ACHN (cell line): ENCODE data around the gene SMC5.
A peak's percentile ranks its signal among the peaks of the same experiment; 100 is the strongest.
"Not testable (repeated sequence)": the region's sequence is repeated elsewhere in the genome, so short reads cannot be mapped to it uniquely, and the experiment has no call there.

ENCODE experiments used
- DNase-seq: peaks from one replicate; pipeline ENCODE4 v3.0.0-alpha.2; 2015
- in situ Hi-C: cut with HindIII; loops from 2 replicates; pipeline ENCODE4 v1.10.0; 2017; ENCODE audit warnings: low sequenced_read_pairs, low pct_ligation_motif_present, low pct_unique_long_range_greater_than_20kb

Gene SMC5

DNA sequence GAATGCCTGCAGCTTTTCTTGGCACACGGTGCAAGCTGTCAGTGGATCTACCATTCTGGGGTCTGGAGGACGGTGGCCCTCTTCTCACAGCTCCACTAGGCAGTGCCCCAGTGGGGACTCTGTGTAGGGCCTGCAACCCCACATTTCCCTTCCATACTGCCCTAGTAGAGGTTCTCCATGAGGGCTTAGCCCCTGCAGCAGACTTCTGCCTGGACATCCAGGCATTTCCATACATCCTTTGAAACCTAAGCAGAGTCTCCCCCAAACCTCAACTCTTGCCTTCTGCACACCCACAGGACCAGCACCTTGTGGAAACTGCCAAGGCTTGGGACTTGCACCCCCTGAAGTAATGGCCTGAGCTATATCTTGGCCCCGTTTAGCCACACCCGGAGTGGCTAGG is 69.8 kb downstream of the SMC5 start:
- in situ Hi-C loops, result loop anchor here (25.0 kb wide), 1 partner anchor 284 kb away; no protein-coding TSS in a partner anchor
- DNase-seq, result not testable (repeated sequence)

DNA sequence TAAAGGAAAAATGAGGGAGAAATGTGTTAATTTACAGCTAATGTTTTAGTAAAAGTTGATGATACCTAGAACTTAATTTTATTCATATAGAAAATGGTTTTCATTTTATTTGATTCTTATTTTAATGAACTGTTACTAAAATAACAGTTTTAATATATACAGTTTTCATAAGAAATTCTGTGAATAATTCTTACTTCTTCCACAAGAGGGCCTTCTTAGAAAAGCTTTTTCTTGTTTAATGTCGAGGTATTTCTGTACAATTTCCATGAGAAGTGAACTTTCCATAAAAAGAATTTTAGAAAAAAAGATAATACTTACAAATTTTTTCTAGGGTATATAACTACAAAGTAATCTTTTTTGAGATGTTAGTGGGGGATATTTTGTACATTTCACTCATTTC is 81.8 kb downstream of the SMC5 start:
- peak; percentile 48 for DNase-seq
- in situ Hi-C loops, result loop anchor here (25.0 kb wide), 1 partner anchor 272 kb away; no protein-coding TSS in a partner anchor

DNA sequence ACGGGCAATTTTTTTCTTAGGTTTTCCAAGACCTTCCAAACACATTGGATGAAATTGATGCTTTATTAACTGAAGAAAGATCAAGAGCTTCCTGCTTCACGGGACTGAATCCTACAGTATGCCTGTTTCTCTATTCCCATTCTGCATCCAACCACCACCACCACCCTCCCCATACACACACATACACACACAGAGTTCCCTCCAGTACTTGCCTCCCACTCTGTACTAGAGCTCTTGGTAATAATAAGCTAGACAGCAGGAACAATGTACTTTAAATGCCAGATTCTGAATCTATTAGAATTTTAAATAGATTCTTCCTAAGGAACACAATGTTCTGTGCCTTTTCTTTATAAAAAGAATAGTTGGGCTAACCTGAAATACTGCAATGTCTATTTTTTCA is 88.3 kb downstream of the SMC5 start:
- in situ Hi-C loops, result loop anchor here (25.0 kb wide), 1 partner anchor 265 kb away; no protein-coding TSS in a partner anchor
- DNase-seq, result no peak

DNA sequence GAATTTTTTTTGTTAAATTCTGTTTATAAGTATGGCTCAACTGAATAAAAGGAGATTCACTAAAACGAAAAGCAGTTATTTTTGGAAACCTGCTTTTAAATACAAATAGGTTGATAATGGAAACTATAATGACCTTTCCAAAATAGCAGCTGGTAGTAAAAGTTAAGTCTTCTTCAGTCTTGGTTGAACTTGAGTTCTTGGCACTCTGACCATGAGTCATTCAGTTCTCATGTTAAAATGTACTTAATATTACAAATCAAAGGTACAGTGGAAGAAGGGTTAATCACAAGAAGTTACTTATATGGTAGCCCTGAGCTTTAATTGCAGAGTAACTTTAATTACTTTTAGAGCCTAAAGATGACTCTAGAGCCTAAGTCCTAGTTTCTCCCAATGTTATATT is 93.6 kb downstream of the SMC5 start:
- DNase-seq, result no peak
- in situ Hi-C loops, result no loop called here

DNA sequence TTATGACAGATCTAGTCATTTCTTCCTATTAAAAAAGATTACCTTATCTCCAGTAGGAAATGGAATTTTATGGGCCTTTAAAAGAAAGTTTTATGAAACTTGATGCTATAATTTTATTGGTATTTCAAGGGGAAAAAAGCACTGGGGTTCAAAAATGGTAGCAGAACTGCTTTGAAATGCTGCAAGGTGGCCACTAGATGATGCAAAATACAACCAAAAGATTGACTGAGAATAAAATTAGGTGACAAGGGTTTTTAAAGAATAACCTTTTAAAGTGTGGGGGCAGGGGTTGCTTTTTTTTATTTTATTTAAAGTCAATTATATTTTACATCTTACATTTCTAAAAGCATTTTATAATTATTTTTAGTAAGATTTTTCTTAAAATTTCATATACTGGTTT is 94.0 kb downstream of the SMC5 start:
- in situ Hi-C loops, result no loop called here
- peak; percentile 10 for DNase-seq

DNA sequence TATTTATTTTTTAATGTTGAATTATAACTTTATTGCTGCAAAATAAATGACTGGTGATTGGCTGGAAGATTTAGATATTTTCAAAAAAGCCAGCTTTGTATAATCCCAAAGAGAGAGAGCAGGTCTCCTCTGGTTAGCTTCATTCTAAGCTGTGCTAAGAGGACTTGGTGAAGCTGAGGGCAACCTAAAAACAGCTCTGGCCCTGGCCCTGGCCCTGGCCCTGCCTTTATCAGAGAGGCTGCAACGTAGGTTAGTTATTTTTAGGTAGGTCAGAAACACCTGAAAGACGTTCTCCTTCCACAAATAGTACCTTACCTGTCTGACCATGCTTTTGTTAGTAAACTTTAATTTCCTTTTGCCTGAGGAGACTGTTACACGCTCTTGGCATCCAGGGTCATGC is 97.0 kb downstream of the SMC5 start:
- in situ Hi-C loops, result no loop called here

DNA sequence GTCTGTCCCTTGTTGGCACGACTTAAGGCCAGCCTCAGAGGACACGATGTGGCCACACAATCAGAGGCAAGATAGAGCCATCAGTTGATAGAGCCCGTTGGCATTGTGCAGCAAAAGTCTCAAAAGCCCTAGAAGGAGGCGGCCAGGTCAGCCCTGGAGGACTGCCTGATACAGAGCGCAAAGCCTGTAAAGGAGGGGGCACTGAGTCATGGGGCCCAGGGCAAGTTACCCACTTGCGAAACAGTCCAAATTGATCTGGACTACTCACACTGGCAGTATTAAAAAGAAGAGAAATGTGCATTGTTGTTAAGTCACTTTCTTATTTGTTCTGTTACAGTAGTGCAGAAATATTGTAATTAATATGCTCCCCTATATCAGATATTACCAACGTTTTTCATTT is 104.2 kb downstream of the SMC5 start:
- in situ Hi-C loops, result no loop called here
- DNase-seq, result no peak

More for the DNA sequence above, 97.0 kb downstream of the SMC5 start:
- no peak for DNase-seq

DNA sequence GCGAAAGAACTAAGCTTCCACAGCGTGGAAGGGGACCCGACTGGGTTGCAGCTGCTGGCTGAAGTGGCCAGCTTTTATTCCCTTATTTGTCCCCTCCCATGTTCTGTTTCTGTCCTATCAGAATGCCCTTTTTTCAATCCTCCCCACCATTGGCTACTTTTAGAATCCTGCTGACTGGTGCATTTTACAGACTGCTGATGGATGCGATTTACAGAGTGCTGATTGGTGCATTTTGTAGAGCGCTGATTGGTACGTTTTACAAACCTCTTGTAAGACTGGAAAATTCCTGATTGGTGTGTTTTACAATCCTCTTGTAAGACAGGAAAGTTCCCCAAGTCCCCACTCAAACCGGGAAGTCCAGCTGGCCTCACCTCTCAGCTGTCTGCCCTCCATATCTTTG is 105.0 kb downstream of the SMC5 start:
- in situ Hi-C loops, result no loop called here
- DNase-seq, result no peak

DNA sequence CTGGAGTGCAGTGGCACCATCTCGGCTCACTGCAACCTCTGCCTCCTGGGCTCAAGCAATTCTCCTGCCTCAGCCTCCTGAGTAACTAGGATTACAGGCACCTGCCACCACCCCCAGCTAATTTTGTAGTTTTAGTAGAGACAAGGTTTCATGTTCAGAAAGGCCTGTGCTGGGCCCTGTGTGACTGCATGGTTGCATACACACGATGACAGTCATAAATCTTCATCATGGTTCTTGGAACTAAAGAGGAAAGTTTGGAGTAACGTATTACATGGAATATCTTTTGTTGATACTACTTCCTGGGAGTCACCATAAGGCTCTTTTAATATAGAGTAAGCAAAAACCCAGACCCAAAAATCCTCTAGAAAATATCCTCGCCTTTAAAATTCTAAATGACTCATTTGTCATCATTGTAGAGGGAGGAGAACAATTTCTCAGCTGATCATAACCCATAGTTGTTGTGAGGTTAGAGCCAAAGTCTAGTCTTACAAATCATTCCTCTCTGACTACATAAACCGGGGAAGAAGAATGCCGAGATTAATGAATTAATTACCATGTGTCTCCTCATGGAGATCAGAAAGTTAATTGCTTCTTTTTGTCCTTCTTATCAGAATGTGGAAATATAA is 108.6 kb downstream of the SMC5 start:
- DNase-seq, result no peak
- in situ Hi-C loops, result no loop called here

DNA sequence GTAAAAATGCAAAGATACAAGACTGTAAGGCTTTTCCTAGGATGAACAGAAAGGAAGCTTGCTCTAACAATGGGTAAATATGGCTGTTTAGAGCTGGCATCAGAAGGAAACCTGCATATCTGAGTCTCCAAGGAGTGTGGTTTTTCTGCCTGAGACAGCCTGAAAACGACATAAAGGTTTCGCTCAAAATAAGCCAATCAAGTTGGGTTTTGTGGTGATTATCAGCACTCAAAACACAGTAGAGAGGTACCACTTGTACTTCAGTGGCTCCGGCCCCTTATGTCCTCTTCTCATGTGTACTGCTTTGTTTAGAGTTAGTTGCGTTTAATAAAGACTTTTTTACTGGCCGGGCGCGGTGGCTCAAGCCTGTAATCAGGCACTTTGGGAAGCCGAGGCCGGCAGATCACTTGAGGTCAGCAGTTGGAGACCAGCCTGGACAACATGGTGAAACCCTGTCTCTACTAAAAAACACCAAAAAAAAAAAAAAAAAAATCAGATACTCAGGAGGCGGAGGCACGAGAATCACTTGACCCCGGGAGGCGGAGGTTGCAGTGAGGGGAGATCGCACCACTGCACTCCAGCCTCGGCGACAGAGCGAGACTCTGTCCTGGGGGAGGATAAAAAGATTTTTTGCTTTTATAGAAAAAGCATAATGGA is 116.3 kb downstream of the SMC5 start:
- DNase-seq, result no peak
- in situ Hi-C loops, result no loop called here

DNA sequence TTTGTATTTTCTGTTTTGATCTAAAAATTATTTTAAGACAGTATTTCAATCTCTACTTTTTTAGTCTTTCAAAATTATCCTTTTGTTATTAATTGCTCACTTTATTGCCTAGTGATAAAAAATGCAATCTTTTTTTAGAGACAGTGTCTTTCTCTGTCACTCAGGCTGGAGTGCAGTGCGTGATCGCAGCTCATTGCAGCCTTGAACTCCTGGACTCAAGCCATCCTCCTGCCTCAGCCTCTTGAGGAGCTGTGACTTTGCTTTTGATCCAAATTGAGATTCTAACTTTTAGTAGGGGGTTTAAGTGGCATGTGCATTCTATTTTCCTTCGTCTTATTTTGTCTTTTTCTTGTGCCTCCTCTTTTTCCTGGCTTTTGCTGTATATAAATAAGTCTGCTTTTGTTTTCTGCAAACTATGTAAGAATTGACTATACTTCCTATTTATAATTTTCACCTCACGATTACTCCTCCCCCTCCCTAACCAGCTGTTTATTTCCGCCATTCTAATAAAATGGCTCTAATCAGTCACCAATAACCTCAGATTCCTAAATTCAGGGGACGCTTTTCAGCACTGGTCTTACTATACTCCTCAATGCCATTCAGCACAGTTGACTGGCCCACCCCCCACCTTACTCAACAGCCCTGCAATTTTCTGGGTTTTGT is 123.4 kb downstream of the SMC5 start:
- no peak for DNase-seq
- in situ Hi-C loops, result no loop called here

DNA sequence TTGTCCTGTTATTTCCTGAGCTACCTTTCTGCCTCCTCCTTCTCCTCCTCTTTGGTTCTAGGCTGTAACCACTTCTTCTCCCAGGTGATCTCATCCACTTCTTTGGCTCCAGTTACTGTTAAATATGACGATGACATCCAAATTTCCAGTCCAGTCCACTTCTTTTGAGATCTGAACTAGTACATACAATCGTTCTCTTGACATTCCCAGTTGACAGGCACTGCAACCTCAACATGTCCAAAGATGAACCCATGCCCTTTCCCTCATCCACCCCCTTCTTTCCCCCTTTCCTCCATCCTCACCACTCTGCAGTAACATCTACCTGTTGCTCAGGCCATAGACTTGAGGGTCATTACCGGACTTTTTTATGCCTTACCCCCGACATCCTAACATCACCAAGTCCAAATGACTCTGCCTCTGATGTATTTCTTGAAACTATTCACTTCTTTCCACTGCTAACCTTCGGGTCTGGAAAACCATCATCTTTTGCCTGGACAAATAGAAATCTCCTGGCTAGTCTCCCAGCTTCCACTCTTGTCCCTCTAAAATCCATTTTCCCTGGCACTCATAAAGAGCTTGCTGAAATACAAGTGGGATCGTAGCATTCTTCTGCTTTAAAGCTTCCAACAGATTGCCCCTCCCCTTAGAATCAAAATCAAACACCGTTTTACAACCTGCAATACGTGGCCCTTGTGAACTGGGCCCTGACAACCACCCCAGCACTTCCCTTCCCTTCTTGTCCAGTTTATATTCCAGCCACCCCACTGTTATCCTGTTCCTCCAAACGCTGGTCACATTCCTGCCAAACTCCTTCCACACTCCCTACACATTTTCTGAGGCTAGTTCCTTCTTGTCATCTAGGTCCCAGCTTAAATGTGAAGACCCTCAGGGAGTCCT is 124.2 kb downstream of the SMC5 start:
- in situ Hi-C loops, result no loop called here
- no peak for DNase-seq

DNA sequence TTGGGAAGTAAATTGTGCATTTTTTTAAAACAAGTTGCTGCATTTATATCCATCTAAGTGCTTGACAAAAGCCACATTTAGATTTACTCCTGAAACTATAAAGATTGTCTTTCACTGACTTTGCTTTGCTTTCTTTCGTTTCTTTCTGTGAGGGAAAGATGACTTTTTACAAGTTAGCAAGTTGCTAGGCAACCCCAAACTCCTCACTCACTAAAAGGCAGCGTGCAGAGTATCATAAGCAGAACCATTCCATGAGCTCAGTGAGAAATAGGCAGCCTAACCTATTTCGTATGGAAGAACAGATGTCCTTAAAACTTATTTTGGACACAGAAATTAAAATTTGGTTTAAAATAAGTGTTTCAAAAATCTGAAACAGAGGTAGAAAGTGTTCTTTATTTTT is 126.6 kb downstream of the SMC5 start:
- in situ Hi-C loops, result no loop called here

DNA sequence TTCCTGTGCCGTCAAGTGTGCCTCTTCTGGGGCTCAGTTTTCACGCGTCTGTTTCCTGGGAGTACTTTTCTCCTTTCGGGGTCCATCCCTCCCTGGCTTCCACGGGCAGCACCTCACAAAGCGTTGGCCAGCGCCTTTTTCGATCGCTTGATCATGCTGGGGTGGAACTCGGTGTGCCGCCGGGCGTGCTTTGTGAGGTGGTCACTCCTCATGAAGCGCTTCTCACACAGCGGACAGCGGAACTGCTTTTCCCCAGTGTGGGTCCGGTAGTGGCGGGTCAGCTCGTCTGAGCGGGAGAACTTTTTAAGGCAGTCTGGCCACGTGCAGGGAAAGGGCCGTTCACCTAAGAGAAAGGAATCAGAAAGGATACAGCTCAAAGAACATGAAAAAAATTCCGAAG is 128.9 kb downstream of the SMC5 start:
- in situ Hi-C loops, result no loop called here
- no peak for DNase-seq

More for the DNA sequence above, 126.6 kb downstream of the SMC5 start:
- DNase-seq, result no peak

DNA sequence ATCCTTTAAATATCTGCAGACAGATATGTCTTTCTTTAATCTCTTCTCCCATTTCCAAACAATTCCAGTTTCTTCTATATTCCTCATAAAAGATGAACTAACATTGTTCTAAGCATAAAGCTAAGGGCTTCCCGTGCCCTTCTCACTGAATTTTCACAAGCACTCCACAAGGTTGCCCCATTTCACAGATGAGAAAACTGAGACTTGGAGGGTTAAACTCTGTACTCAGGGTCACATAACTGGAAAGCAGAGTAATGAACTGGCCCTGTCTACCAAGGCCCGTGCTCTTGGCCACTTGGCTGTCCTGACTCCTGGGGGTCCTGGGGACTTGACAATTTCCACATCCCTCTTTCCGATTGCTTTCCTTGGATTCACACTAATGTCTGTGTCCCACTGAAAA is 130.4 kb downstream of the SMC5 start:
- in situ Hi-C loops, result no loop called here
- DNase-seq, result no peak

DNA sequence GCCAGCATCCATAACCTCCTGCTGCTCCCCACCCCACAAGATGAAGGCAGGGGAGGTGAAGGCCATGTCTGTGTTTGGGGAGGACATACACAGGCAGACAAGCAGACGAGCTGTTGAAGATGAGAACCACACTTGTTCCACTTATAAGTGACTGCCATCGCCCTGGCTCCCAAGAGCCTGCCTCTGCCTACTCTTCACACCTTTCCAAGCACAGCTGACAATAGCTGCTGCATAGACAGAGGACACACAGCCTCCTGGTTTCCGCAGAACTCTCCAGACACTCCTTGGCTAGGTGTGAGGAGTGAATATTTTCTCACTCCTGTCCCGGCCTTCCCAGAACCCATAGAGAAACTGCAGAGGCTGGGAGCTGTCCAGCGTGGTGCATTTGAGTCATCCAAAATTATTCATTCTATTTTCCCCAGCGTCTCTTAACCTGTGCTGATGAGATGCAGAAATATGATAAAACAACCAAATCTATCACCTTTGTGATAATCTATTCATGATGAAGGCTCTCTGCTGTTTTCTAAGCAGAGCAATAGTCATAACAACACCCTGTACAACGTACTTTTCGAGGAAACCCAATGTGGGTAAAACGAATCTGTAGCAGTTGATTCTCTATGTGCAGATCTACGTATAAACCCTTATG is 131.0 kb downstream of the SMC5 start:
- peak; percentile 6 for DNase-seq
- in situ Hi-C loops, result no loop called here

DNA sequence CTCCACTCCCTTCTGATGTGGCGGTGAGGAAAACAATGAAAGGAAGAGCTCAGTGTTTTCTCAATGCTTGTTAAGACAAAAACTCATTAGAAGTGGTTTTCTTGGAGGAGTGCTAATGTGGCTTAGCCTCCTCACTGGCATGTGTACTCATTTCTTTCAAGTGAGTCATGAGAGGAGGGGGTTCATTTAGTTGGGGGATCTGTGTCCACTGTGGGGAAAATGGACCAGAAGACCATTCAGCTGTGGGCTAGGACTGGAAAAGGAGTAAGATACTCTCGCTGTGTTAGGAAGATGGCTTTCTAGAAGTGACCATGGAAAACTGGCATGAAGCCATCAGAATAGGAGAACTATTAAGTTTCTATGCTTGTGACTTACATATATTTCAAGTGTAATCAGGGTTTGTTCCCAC is 132.2 kb downstream of the SMC5 start:
- no peak for DNase-seq
- in situ Hi-C loops, result no loop called here

DNA sequence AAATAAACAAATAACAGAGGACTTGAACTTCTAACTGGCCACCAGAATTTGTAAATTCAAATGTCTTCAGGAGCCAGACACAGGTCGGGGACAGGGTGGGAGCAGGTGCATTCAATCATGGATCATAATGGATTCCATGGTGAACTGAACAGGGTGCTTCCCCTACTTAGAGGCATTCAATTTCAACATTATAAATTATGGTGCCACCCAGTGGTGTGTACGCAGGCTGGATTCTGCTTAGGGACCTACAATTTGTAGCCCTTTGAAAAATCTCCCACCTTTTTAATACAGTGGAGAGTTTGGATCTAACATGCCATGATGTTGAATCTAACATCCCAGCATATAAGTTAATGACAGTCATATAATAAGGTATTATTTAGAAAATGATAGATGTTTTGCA is 133.4 kb downstream of the SMC5 start:
- in situ Hi-C loops, result no loop called here
- peak; percentile 22 for DNase-seq
